ENCODE measurements around the gene GRID1. TPM values are rescaled to one million over a fixed set of nuclear protein-coding genes. Genes with fewer than 3 reads are reported as not detected.

GRID1 gene
- total RNA-seq, 1 donor from 2014 or later, result 0.22 TPM

GRCh38 chr10:85922356-85923129 is 444.1 kb downstream of the GRID1 start:
- peaks cover 1% of the 10 kb centered on the region for H3K4me1 Mint-ChIP-seq (ENCODE audit: low read depth)
- DNase-seq (ENCODE audit: low spot score, unreplicated experiment), result no peak
- no peak overlapping the region for H3K27ac Mint-ChIP-seq
- no peak for TF ChIP-seq CTCF (IDR thresholded peaks at IDR 0.05; ENCODE audit: unreplicated experiment)
- no peak overlapping the region for H3K4me3 Mint-ChIP-seq (ENCODE audit: low read depth)
- no peaks in the 10 kb centered on the region for H3K36me3 Mint-ChIP-seq (ENCODE audit: insufficient read depth)
- H3K9me3 Mint-ChIP-seq (ENCODE audit: low read depth), result no peaks in the 10 kb centered on the region
- H3K27me3 Mint-ChIP-seq, result peaks cover 18% of the 10 kb centered on the region

GRCh38 chr10:85921789-85922188 is 444.8 kb downstream of the GRID1 start:
- Mint-ChIP-seq H3K9me3 (ENCODE audit: low read depth) (no peaks in the 10 kb centered on the region), H3K27ac (no peak overlapping the region), H3K4me1 (ENCODE audit: low read depth) (peaks cover 1% of the 10 kb centered on the region), H3K36me3 (ENCODE audit: insufficient read depth) (no peaks in the 10 kb centered on the region), H3K27me3 (peaks cover 19% of the 10 kb centered on the region), H3K4me3 (ENCODE audit: low read depth) (no peak overlapping the region)
- no peak for DNase-seq (ENCODE audit: low spot score, unreplicated experiment)
- no peak for TF ChIP-seq CTCF (IDR thresholded peaks at IDR 0.05; ENCODE audit: unreplicated experiment)

GRCh38 chr10:85920311-85920710 is 446.3 kb downstream of the GRID1 start:
- no peak for DNase-seq (ENCODE audit: low spot score, unreplicated experiment)
- no peak for TF ChIP-seq CTCF (IDR thresholded peaks at IDR 0.05; ENCODE audit: unreplicated experiment)
- Mint-ChIP-seq H3K36me3 (ENCODE audit: insufficient read depth) (no peaks in the 10 kb centered on the region), H3K27me3 (peaks cover 19% of the 10 kb centered on the region), H3K9me3 (ENCODE audit: low read depth) (no peaks in the 10 kb centered on the region), H3K27ac (no peak overlapping the region), H3K4me3 (ENCODE audit: low read depth) (no peak overlapping the region), H3K4me1 (ENCODE audit: low read depth) (peaks cover 1% of the 10 kb centered on the region)

- no peak for DNase-seq (ENCODE audit: low spot score, unreplicated experiment)
- Mint-ChIP-seq H3K4me3 (ENCODE audit: low read depth) (no peak overlapping the region), H3K9me3 (ENCODE audit: low read depth) (no peaks in the 10 kb centered on the region), H3K27ac (no peak overlapping the region), H3K4me1 (ENCODE audit: low read depth) (peaks cover 1% of the 10 kb centered on the region), H3K36me3 (ENCODE audit: insufficient read depth) (no peaks in the 10 kb centered on the region), H3K27me3 (peaks cover 19% of the 10 kb centered on the region)
- TF ChIP-seq CTCF (IDR thresholded peaks at IDR 0.05; ENCODE audit: unreplicated experiment), result no peak
These were observed 447.0 kb downstream of the GRID1 start for GRCh38 chr10:85919491-85920021.

GRCh38 chr10:85918371-85918770 is 448.2 kb downstream of the GRID1 start:
- H3K4me3 Mint-ChIP-seq (ENCODE audit: low read depth), result no peak overlapping the region
- peaks cover 19% of the 10 kb centered on the region for H3K27me3 Mint-ChIP-seq
- H3K36me3 Mint-ChIP-seq (ENCODE audit: insufficient read depth), result no peaks in the 10 kb centered on the region
- H3K27ac Mint-ChIP-seq, result no peak overlapping the region
- H3K9me3 Mint-ChIP-seq (ENCODE audit: low read depth), result no peaks in the 10 kb centered on the region
- DNase-seq (ENCODE audit: low spot score, unreplicated experiment), result no peak
- peaks cover 1% of the 10 kb centered on the region for H3K4me1 Mint-ChIP-seq (ENCODE audit: low read depth)
- no peak for TF ChIP-seq CTCF (IDR thresholded peaks at IDR 0.05; ENCODE audit: unreplicated experiment)

All from progenitor cell of endocrine pancreas (in vitro differentiated cells).